HTERT RPE-1 (cell line): Measurements from ENCODE around the gene SYK.
"Not testable (repeated sequence)": the region's sequence is repeated elsewhere in the genome, so short reads cannot be mapped to it uniquely, and the experiment has no call there.

Source experiments
- in situ Hi-C: fragments of 300-500 bp; cut with MboI; formaldehyde crosslinking; loops from 4 replicates; pipeline ENCODE4 v1.14.3; 2020; ENCODE audit warnings: low sequenced_read_pairs

The SYK gene

DNA sequence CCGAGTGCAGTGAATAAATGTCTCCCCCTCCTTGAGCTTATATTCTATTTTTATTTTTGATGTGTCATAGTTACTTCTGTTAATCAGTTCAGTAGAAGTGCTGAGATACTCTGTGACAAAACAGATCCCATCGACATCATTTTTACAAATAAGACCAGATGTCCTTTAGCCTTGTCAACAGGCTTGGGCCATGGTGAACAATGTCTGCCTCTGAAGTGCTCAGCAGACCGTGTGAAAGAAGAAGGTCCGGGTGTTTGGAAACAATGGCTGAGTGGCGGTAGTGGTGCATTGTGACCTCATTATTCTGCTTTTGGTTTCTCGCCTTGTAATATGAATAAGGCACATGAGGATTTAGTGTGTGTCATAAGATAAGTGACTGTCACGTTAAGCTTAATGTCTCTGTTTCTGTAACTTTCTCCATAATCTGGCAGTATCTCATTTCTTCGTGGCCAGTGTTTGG is 71.2 kb downstream of the SYK start:
- in situ Hi-C loops = no loop called here

DNA sequence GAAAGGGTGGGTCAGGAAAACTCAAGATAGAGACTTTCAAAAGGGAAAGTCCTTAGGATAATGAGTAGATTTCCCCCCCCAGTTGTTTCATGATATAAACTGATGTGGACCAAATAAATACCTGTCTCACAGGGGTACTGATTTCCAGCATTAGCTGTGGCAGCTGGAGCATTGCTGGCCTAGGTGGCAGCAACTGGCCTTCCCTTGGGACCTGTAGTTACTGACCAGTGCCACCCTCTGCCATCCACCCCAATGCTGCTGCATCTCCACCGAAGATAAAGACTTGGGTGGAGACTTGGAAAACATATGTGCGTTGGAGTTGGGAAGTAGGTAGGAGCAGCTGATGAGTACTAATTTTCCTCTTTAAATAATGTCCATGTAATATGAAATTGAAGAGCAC is 71.8 kb downstream of the SYK start:
- in situ Hi-C loops = no loop called here

DNA sequence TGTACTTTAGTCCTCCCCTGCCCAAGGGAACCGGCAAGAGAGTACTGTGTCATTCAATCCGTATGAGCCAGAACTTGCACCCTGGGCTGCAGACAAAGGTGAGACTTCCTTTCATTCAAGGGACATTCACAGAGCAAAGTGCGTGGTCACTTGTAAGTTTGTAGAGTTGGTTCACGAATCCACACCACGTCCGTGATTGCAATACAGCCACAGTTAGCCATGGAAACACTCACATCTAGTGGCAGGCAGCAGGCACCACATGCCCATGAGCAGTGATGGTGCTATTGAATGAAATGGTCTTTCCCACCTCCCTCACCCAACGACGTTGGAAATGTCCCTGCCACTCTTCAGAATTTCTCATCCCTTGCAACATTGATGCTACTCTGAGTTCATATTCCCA is 72.6 kb downstream of the SYK start:
- in situ Hi-C loops = no loop called here

DNA sequence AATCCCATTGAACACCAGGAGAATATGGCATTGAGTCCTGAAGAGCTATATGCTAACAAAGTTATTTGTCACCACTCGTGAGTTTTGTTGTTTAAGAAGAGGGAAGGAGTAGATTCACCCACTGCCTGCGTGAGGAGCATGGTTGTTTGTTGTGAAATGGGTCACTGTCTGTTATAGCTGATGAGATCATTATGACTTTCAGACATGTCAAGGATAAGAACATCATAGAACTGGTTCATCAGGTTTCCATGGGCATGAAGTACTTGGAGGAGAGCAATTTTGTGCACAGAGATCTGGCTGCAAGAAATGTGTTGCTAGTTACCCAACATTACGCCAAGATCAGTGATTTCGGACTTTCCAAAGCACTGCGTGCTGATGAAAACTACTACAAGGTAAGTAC is 76.9 kb downstream of the SYK start:
- in situ Hi-C loops = no loop called here

DNA sequence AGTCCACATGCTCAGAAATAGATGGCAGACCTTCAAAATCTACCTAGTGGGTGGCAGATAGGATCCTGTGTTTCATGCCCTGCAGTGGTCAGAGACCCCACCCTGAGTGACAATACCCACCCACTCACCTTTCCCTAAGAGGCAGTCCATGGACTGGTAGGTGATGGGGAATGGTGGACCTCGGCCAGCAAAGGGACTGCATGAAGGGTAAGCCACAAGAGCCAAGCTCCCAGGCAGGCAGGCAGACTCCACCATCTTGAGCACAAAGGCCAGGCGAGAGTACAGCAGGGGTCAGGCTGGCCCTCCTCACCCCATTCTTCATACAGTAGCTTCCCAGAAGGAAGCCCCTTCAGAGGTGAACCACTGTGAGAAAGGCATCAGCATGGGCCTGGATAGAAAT is 78.4 kb downstream of the SYK start:
- in situ Hi-C loops = no loop called here

DNA sequence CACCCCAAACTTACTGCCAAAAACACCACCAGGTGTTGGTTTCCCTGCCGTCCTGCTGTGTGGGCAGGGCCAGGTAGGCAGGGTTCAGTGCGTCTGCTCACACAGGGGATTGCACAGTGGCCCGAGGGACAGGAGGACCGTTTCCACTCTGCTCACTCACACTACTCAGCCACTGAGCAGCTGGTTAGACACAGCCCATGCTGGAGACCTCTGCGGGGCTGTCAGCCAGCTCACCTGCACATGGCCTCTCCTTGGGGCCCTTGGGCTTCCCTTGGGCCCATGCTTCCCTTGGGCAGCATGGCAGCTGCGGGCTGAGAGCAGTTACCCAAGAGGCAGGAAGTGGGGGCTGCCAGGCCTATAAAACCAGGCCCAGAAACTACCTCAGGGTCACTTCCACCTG is 79.0 kb downstream of the SYK start:
- in situ Hi-C loops = no loop called here

DNA sequence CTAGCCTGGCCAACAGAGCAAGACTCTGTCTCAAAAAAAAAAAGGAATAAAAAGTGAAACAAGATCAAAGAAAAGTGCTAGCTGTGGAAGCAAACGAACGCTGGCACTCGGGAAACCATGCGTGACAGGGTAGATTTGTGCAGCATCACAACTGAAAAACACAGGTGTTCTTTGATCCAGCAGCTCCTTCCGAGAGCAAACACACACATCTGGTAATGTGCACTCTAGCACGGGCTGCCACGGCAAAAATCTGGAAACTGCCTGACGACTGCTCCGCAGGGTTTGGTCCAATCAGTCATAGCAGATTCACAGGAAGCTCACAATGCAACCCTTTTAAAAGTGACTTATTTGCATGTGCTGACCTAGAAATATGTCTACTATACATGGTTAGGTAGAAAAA is 80.0 kb downstream of the SYK start:
- in situ Hi-C loops = no loop called here

DNA sequence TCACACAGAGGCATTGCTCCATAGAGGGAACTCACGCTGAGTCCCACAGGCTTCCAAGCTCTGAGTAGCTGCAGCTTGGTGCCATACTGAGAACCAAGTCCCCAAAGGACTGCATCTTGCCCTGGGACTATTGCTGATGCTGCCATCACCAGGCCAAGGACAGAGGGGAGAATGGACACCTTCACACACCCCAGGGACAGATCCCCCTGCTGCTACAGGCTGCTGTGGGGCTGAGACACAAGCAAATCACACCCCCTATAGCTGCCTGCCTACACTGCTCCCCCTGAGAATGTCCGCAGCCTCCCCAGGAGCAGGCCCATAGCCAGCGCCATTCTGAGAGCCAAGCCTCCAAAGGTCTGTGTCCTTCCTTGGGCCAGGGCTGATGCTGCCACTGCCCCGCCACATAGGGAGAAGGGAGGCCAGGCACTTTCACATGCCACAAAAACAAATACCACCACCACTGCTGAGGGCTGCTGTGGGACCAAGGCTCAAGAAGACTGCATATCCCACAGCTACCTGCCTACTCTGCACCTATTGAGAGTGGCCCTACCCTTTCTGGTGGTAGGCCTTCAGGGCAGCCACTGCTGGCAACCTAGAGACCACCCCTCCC is 81.5 kb downstream of the SYK start:
- in situ Hi-C loops = no loop called here

DNA sequence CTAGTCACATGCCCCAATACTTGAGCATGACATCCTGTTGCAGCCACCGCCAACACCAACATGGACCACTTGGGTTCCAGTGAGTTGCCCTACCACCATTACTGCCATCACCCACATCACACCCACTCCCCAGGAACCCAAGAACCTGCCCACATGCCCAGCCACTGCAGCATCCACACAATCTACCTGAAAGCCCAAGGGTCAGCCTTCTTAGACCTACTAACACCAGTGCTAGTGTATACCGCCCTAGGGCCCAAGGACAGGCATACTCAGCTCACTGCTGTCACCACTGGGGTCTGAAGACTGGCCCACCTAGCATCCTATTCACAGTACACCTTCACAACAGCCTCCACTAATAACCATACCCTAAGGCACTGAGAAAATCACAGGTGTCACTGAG is 82.0 kb downstream of the SYK start:
- in situ Hi-C loops = no loop called here

DNA sequence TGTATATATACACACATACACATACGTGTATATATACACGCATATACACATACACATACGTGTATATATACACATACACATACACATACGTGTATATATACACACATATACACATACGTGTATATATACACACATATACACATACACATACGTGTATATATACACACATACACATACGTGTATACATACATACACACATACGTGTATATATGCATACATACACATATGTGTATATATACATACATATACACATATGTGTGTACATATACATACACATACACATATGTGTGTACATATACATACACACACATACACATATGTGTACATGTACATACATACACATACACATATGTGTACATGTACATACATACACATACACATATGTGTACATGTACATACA is 82.6 kb downstream of the SYK start:
- in situ Hi-C loops = no loop called here

DNA sequence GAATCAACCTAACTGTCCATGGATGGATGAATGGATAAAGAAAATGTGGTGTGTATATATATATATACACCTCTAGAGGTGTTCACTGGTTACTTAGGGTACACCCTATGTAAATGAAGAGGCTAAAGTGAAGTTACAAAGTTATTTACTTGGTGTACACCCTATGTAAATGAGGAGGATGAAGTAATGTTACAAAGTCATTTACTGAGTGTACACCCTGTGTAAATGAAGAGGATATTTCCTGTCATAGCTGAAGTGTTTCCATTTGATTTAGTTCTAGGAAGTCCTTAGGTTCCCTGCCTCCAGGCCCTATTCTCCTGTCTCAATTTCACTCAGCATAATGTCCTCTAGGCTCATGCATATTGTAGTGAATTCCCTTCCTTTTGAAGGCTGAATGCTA is 85.2 kb downstream of the SYK start:
- in situ Hi-C loops = not testable (repeated sequence)

DNA sequence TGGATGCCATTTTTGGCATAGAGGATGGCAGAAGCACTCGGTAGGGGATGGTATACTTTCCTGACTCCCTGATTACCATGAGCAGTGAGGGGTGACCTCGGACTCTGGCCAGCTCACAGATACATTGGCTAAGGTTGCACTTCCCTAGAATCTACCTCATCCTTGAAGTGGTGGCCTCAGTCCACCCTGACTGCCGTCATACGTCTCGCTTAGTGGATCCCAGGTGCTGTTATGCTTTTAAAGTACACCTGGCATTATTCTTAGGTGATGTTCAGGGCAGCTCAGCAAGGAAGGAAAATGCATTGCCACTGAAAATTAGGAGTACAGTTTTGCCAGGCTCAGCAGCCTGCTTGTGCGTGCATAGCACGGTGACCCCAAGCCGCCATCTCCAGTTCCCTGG is 87.3 kb downstream of the SYK start:
- in situ Hi-C loops = no loop called here

DNA sequence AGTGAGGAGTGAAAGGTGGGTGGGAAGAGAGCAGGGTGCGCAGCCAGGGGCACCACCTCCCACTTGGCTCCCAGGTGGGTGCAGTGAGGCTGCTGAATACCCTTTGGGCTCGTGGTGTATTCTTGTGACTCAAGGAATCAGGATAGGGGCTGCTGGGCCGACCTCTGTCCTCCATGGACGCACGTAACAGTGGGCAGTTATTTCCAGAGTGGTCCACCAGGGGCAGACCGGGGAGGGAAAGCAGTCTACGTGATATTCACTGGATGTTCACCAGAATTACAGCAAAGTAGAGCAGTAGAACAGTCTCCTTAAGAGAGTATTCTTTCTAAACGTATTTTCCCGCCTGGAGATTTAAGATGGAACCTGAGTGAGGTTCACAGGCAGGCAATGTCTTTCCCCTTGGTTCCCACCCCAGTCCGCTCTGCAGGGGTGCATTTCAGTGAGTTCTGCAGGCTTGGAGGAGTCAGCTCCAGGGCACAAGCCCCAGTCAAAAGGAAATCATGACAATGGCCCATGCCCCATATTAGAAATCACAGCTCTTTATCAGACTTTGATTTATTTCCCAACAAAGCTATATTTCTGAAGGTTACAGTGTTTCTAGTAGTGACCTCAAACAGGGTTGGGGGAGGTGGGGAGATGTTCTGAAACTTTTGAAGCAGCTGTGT is 88.7 kb downstream of the SYK start:
- in situ Hi-C loops = no loop called here

DNA sequence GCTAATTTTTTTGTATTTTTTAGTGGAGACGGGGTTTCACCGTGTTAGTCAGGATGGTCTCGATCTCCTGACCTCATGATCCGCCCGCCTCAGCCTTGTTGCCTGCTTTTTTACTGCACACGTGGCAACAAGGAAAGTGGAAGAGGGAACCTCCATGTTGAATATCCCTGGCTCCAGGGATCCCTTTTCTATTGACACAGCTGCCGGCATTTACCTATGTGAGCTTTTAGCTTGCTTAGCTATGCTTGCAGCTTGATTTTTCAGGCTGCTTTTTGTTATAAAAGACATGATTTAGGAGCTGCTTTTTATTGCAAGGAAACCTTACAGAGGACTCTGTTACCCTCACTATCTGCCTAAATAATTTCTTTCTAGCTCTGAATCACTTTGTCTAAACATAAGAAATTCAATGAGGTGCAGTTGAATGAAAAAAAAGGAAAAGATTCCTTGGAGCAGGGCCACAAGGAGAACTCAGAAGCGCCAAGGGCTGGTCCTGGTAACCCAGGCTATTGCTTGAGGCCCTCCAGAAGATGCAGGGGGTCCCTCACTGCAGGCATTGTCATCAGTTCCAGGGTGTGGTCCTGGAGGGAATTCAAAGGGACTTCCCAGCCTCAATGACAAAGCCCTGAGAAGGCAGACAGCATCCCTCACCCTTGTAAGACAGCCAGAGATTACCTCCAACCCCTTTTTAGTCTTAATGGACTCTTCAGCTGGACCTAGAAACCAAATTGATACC is 89.9 kb downstream of the SYK start:
- in situ Hi-C loops = no loop called here

DNA sequence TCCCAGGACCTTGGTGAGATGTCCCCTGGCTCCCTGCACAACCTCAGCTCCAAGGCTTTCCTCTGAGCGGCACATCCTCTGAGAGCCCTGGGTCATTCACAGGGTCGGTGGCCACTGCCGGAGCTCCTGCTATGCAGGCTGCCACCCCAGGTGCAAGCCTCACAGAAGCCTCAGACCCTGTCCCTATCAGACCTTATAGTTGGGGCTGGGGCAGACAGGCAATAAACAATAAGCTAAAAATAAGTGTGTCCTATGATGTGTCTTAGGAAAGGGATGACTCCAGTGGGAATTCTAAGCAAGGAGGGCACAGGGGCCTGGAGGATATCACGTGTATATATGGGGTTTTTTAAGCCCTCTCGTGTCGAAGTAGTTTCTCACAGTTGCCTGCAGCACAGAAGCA is 91.3 kb downstream of the SYK start:
- in situ Hi-C loops = no loop called here

DNA sequence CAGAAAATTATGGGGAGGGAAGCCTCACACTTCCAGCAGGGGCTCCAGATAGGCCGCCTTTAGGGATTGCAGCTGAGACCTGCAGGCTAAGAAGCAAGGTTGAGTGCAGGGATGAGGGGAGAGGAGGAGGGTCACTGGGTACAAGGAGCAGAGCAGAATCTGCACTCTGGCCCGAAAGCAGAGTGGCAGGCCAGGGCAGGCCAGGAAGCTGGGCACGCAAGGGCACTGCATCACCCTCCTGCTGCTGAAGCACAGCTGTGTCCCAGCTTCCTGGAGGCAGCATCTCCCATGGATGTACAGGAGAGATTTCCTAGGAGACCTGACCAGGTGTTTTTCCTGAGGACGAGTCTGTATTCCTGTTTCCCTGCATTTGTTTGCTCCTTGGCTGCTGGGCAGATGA is 92.1 kb downstream of the SYK start:
- in situ Hi-C loops = no loop called here

DNA sequence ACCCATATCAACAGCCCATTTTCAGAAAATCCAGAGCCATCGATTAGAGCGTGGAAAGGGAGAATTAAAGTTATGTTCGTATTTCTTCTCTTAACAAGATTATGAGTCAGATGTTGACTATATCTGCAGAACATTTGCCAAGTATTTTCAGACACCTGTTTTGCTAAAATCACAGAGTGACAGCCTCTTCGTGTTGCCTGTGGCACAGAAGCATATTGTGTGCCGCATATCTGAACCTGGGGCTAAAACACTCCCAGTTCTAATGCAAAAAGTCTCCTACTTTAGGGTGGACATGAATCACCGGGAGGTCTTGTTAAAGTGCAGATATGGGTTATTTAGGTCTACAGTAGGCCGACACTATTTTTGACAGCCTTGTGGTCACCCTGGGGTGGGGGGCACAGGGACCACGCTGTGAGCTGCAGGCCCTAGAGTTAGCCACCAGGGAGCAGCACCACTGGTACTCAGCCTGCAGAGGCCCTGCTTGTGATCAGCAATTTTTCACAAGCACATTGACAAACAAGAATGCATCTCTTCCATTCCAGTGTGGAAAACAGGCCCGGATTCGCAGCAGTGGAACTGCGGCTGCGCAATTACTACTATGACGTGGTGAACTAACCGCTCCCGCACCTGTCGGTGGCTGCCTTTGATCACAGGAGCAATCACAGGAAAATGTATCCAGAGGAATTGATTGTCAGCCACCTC is 93.5 kb downstream of the SYK start:
- in situ Hi-C loops = no loop called here

DNA sequence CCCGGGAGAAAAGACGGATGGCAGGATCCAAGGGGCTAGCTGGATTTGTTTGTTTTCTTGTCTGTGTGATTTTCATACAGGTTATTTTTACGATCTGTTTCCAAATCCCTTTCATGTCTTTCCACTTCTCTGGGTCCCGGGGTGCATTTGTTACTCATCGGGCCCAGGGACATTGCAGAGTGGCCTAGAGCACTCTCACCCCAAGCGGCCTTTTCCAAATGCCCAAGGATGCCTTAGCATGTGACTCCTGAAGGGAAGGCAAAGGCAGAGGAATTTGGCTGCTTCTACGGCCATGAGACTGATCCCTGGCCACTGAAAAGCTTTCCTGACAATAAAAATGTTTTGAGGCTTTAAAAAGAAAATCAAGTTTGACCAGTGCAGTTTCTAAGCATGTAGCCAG is 94.2 kb downstream of the SYK start:
- in situ Hi-C loops = no loop called here

DNA sequence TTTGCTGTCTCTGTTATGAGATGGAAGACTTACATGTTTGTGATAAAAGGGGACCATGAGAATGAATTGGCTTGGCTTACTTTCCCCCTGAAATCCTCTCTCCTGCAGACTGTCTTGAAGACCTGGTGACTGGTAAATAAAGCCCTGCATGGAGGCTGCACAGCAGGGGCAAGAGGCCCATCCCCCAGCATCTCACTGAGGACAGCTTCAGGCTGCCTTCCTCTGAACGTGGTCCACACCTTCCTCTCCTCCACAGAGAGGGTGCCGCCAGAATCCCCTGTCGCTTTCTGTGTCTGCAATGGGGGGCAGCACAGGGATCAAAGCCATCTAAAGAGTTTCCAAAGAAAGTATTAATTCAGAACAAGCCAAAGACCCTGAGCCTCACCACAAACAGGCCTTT is 94.6 kb downstream of the SYK start:
- in situ Hi-C loops = no loop called here

DNA sequence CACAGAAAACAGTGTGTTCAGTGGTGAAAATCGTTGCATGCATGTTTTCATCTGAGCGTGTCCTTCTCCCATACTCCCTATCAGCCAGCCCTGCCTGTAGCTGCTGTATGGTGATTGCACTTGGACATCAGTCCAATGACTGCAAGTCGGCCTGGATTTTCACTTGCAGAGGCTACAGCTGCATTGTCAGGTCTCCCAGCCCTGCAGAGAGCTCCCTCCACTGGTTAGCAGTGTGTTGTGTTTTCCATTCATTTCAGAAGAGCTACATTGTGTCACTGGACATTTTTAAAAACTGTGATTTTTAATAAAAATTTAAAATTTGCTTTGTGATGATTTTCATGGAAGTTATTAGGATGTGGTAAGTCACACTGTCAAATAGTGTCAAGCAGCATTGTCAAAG is 96.6 kb downstream of the SYK start:
- in situ Hi-C loops = no loop called here

DNA sequence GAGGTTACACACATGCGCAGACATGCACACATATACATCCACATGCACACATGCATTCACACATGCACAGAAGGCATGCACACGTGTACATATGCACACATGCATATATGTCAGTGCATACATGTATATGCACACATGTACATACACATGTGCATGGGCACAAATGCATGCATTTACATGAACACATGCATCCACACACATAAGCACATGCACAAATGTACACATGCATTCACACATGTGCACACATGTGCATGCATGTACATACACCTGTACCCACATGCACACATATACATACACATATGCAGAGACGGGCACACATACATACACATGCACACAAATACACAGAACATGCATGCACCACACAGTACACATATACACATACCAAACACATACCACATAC is 97.7 kb downstream of the SYK start:
- in situ Hi-C loops = no loop called here

DNA sequence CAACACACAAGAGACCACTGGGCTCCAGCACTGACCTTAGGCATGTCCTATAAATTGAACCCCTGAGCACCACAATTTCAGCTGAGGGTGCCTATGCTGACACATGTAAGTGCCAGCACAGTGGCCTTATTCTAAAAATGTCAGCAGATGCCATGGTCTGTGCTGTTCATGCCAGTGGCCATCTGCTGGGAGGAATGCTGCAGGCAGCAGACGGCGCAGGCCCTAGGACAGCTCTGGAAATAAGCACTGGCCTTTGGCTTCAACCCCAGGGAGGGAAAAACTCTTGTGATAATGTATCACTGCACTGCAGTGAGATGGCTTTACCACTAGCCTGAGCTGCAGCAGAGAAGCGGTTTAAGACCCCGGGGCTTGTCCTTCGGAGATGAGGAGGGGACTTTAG is 98.5 kb downstream of the SYK start:
- in situ Hi-C loops = no loop called here
